Renal cortex interstitium (tissue), 11 donors: Measurements from ENCODE around the gene PODXL. TPM values are rescaled to one million over a fixed set of nuclear protein-coding genes. Genes with fewer than 3 reads are reported as not detected.
"Not testable (repeated sequence)": the region's sequence is repeated elsewhere in the genome, so short reads cannot be mapped to it uniquely, and the experiment has no call there.

ENCODE experiments used
- DNase-seq, 11 donors: peaks; one replicate each; pipeline ENCODE4 v3.0.0-alpha.2; 2013; ENCODE audit warnings: low read depth in 9 of 11, low spot score in 4 of 11; ENCODE audit errors: extremely low read depth in 1 of 11
- polyA plus RNA-seq, 3 donors: library from polyadenylated mRNA; unstranded; fragments of 120-200 nt; gene quantifications; one replicate each; pipeline ENCODE4 v1.2.1, GENCODE V29; 2013; ENCODE audit not compliant: insufficient read length in 3 of 3

The PODXL gene
- polyA plus RNA-seq, 3 donors = 669 to 759 (median 678) TPM

DNA sequence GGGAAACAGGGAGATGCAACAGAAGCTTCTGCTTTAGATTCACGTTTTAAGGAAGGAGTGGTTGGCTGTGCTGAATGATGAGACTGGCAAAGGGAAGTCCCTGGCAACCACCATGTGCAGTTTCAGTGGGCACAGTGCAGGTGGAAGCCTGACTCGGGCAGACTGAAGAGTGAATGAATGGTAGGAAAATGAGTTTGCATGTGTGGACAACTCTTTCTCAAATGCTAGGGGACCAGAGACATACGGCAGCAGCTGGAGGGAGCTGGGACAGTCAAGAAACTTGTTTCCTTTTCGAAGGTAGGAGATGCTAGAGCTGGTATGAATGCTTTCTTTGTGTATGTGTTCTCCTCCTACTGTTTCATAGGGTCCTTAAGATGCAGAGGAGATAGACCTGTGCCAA is 29.0 kb downstream of the PODXL start:
- no peak for DNase-seq

- DNase-seq = no peak
Observed at GRCh38 chr7:131525820-131526219, 30.6 kb downstream of the PODXL start.

GRCh38 chr7:131524703-131525102 is 31.7 kb downstream of the PODXL start:
- DNase-seq = no peak

DNA sequence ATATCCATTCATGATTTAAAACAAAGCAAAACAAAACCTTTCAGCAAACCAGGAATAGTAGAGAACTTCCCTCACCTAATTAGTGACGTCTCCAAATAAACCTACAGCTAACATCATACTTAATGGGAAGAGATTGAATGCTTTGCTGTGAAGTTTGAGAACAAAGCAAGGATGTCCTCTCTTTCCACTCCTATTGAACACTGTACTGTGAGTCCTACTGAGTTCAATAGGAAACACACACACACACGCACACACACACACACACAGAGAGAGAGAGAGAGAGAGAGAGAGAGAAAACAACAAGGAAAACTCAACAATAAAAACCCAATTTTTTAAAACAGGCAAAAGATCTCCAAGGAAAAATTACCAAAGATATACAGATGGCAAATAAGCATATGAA is 32.3 kb downstream of the PODXL start:
- DNase-seq = no peak

- no peak for DNase-seq
Observed at GRCh38 chr7:131522325-131522930, 34.0 kb downstream of the PODXL start.

DNA sequence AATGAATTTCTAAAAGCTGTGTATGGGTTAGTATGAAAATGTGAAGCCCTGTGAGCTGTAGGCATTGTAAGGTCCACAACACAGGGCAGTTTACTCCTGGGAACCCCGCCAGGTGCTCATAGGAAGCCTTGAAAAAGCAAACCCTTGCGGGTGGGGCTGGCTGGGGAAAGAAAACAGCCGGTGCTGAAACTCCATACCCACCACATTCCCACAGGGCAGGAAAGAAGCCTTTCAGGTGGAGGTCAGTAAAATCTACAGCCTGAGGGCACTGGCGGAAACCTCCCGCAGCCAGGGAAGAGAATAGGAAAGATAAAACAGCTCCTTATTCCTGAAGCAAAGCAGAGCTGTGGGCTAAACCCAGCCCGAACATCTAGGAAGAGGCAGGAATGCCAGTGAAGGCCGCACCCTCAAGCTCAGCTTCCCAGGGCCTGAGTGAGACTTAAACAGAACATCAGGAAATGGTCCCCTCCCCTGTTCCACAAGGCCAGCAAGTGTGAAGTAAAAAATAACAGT is 34.7 kb downstream of the PODXL start:
- DNase-seq = no peak

DNA sequence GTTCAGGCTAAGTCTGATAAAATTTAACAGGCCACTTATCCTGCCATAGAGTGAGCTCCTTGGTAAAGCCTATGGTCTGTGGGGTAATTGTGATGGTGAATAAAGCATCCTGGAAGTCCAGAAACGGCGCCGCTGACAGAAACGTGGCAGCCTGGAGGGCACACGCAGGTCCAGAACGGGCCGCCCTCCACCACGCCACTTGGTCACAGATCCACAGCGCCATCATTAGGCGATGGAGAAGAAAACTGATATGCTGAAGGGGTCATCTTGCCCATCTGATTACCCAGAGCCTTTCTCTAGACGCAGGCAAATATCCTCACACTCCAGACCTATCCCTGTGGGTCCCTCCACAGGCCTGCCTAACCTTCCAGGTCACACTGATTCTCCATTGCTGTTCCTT is 37.8 kb downstream of the PODXL start:
- DNase-seq = no peak

DNA sequence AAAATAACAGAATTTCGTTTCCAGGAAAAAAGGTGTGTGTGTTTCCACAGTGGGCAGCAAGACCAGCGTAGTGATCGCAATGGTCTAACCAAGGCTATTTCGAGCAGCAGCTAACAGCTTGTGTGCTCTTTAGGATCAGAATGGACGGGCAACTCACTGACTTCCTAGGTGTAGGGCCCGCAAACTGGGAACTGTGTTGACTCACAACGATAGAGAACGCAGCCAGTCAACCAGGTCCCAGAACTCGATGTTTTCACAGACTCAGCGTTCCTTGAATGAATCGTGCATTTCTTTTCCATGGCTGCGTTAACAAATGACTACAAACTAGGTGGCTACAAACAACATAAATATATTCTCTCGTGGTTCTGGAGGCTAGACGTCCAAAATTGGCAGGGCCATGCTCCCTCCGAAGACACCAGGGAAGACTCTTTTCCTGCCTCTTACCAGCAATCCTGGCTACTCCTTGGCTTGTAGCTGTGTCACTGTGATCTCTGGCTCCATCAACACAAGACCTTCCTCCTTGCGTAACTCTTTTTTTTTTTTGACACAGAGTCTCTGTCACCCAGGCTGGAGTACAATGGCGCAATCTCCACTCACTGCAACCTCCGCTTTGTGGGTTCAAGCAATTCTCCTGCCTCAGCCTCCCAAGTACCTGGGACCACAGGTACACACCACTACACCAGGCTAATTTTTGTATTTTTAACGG is 39.1 kb downstream of the PODXL start:
- no peak for DNase-seq

DNA sequence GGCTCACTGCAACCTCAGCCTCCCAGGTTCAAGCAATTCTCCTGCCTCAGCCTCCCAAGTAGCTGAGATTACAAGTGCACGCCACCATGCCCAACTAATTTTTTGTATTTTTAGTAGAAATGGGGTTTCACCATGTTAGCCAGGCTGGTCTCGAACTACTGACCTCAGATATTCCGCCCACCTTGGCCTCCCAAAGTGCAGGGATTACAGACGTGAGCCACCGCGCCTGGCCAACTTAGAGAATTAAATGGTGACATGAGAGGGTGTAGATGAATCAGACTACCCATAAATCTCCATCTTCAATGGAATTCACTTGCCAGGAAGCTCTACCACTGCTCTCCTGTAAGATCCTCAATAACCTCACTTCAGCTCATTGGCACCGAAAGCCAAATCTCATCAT is 41.0 kb downstream of the PODXL start:
- DNase-seq = not testable (repeated sequence)

- peak; percentile 68 to 86 (median 77) for DNase-seq
Observed at GRCh38 chr7:131513245-131514061, 43.0 kb downstream of the PODXL start.

GRCh38 chr7:131511774-131512535 is 44.5 kb downstream of the PODXL start:
- no peak for DNase-seq

DNA sequence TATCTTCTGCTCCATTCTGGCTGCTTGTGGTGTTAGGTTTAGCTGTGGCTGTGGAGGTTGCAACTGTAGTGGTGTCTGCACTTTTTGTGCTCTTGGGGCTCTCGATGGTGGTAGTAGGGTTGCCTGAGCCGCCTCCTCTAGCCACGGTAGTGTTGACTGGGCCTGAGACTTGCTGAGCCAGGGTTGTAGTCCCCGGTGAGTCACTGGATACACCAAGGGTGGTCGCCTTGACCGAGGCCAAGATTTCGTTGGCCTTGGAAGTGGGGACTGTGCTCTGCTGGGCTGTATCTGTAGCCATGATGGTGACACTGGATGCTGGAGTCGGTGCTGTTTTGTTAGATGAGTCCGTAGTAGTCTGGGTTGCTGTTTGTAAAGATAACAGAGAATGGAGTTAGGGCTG is 45.4 kb downstream of the PODXL start:
- DNase-seq = no peak

DNA sequence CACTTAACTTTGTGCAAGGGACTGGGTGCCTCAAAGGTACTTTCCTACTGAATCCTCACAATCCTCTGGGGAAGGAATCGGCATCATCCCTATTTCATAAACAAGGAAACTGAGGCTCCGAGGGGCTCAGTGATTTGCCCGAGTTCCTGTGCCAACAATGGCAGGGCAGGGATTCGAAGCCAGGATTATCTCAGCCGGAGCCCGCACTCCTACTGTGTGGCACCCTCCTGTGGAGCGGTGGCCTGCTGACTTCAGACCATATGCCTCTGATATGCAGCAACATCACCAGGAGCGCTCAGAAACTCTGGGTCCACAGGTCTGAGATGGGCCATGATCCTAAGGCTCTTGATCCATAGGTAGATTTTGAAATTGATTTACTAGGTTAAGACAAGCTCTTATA is 46.6 kb downstream of the PODXL start:
- no peak for DNase-seq

- DNase-seq = no peak
Observed at GRCh38 chr7:131508754-131509486, 47.5 kb downstream of the PODXL start.

DNA sequence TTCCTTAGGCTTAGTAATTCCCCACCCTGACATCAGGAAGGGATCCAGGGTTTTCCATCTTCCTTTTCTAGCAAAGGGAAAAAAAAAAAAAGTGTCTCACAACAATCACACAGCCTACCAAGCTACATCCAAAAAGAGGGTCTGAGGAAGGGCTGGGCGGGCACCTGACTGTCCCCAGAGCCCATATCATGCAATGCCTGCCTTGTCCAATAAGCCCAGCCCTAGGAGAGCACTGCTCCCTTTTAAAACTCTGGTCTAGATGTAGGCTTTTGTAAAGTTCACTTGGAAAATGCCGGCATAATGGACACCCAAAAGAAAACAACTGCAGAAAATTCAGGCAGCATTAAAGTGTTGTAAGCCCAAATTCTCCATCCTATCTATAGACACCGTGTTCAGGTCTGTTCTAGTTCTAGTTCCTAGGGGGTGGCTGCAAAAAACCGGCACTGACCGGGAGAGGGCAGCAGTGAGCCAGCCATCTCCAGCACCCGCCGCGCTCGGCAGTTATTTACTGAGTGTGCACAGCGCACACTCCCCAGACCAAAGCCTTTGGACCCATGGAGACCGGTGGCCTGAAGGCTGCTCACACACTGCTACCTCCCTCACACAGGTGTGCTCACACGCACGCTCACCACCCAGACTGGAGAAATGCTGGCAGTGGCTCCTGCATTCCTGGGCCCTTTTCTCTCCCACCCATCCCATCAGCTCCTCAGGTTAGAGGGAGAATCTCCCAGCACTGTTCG is 48.7 kb downstream of the PODXL start:
- DNase-seq = peak in 10 of 11 donors; percentile 33 to 72 (median 59)

DNA sequence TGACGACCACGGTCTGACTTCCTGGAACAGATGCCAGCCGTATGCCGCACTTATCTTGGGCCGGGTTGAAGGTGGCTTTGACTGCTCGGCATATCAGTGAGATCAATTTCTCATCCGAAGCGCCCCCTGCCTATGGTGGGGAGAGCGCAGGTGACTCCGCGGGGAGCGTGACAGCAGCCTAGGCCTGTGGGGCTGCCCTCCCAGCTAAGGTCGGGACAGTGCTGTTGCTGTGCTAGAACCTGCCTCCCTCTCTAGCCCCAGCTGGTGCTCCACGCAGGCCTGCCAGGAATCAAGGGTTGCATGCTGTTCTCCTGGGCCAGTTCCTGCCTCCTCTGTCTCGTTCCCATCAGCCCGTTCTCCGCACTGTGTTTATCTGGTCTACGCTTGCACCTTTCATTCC is 49.8 kb downstream of the PODXL start:
- no peak for DNase-seq

GRCh38 chr7:131505636-131506557 is 50.5 kb downstream of the PODXL start:
- DNase-seq = no peak
